HFFc6 (cell line): Measurements from ENCODE around the gene BIRC7. TPM values are rescaled to one million over a fixed set of nuclear protein-coding genes. Genes with fewer than 3 reads are reported as not detected.

ENCODE experiments used
- DNase-seq: peaks from one replicate; pipeline ENCODE4 v3.0.0-alpha.2; 2018
- H3K27ac Mint-ChIP-seq: 2 replicates; pipeline ENCODE4 v1.8.0; 2020; ENCODE audit warnings: mild to moderate bottlenecking, mixed read lengths
- H3K27me3 Mint-ChIP-seq: 2 replicates; pipeline ENCODE4 v1.8.0; 2021; ENCODE audit warnings: mild to moderate bottlenecking, moderate library complexity, mixed read lengths; ENCODE audit not compliant: insufficient read depth
- H3K36me3 Mint-ChIP-seq: 2 replicates; pipeline ENCODE4 v1.8.0; 2021; ENCODE audit warnings: low read depth, mixed read lengths
- H3K4me1 Mint-ChIP-seq: 2 replicates; pipeline ENCODE4 v1.8.0; 2020; ENCODE audit warnings: low read depth, mixed read lengths
- H3K4me3 Mint-ChIP-seq: 2 replicates; pipeline ENCODE4 v1.8.0; 2020; ENCODE audit warnings: mild to moderate bottlenecking, moderate library complexity, mixed read lengths
- H3K9me3 Mint-ChIP-seq: 2 replicates; pipeline ENCODE4 v1.8.0; 2020; ENCODE audit warnings: mild to moderate bottlenecking, mixed read lengths
- CTCF ChIP-seq: fragments of 200-600 bp; sonication (generic); IDR thresholded peaks from 2 replicates; pipeline ENCODE4 v1.5.0; 2021; ENCODE audit warnings: antibody characterized with exemption, mild to moderate bottlenecking
- total RNA-seq, 6 experiments: library from RNA; stranded (reverse); fragmentation: NEBNext Ultra II Directional; extraction: Animal tissue kit (Norgen Biotek cat#: 25700); gene quantifications; 2 replicates in 1 of 6; 3 replicates in 5 of 6; pipeline ENCODE4 v1.2.3, GENCODE V29; 2021

The BIRC7 gene
- total RNA-seq, 6 experiments from 2014 or later = not detected

- DNase-seq = no peak
- no peak for TF ChIP-seq CTCF
- Mint-ChIP-seq H3K4me1 (no peaks in the 10 kb centered on the region), H3K27ac (no peak overlapping the region), H3K36me3 (no peaks in the 10 kb centered on the region), H3K27me3 (peaks cover 28% of the 10 kb centered on the region), H3K4me3 (no peak overlapping the region), H3K9me3 (no peaks in the 10 kb centered on the region)
Observed at GRCh38 chr20:63244468-63244867, 8.8 kb downstream of the BIRC7 start.

GRCh38 chr20:63246490-63247288, 11.0 kb downstream of the BIRC7 start:
- no peaks in the 10 kb centered on the region for H3K4me1 Mint-ChIP-seq
- H3K27ac Mint-ChIP-seq = no peak overlapping the region
- H3K36me3 Mint-ChIP-seq = no peaks in the 10 kb centered on the region
- H3K4me3 Mint-ChIP-seq = no peak overlapping the region
- TF ChIP-seq CTCF = no peak
- peaks cover 25% of the 10 kb centered on the region for H3K27me3 Mint-ChIP-seq
- H3K9me3 Mint-ChIP-seq = no peaks in the 10 kb centered on the region
- DNase-seq = no peak

GRCh38 chr20:63247671-63248228, 12.0 kb downstream of the BIRC7 start:
- Mint-ChIP-seq H3K9me3 (no peaks in the 10 kb centered on the region), H3K27ac (no peak overlapping the region), H3K4me3 (no peak overlapping the region), H3K36me3 (no peaks in the 10 kb centered on the region), H3K4me1 (no peaks in the 10 kb centered on the region), H3K27me3 (peaks cover 25% of the 10 kb centered on the region)
- no peak for TF ChIP-seq CTCF
- DNase-seq = no peak

GRCh38 chr20:63248835-63249591, 13.3 kb downstream of the BIRC7 start:
- Mint-ChIP-seq H3K4me1 (no peaks in the 10 kb centered on the region), H3K4me3 (no peak overlapping the region), H3K36me3 (no peaks in the 10 kb centered on the region), H3K27ac (no peak overlapping the region), H3K27me3 (peaks cover 24% of the 10 kb centered on the region), H3K9me3 (no peaks in the 10 kb centered on the region)
- DNase-seq = no peak
- TF ChIP-seq CTCF = no peak

- Mint-ChIP-seq H3K27ac (no peak overlapping the region), H3K9me3 (no peaks in the 10 kb centered on the region), H3K4me3 (no peak overlapping the region), H3K36me3 (no peaks in the 10 kb centered on the region), H3K4me1 (no peaks in the 10 kb centered on the region), H3K27me3 (peaks cover 26% of the 10 kb centered on the region)
- no peak for DNase-seq
- no peak for TF ChIP-seq CTCF
Observed at GRCh38 chr20:63249891-63250290, 14.2 kb downstream of the BIRC7 start.
